HFFc6 (cell line): Measurements from ENCODE around the gene DHRSX. TPM values are rescaled to one million over a fixed set of nuclear protein-coding genes. Genes with fewer than 3 reads are reported as not detected.

Experiments
- DNase-seq: peaks from one replicate; pipeline ENCODE4 v3.0.0-alpha.2; 2018
- H3K27ac Mint-ChIP-seq: 2 replicates; pipeline ENCODE4 v1.8.0; 2020; ENCODE audit warnings: mild to moderate bottlenecking, mixed read lengths
- H3K27me3 Mint-ChIP-seq: 2 replicates; pipeline ENCODE4 v1.8.0; 2021; ENCODE audit warnings: mild to moderate bottlenecking, moderate library complexity, mixed read lengths; ENCODE audit not compliant: insufficient read depth
- H3K36me3 Mint-ChIP-seq: 2 replicates; pipeline ENCODE4 v1.8.0; 2021; ENCODE audit warnings: low read depth, mixed read lengths
- H3K4me1 Mint-ChIP-seq: 2 replicates; pipeline ENCODE4 v1.8.0; 2020; ENCODE audit warnings: low read depth, mixed read lengths
- H3K4me3 Mint-ChIP-seq: 2 replicates; pipeline ENCODE4 v1.8.0; 2020; ENCODE audit warnings: mild to moderate bottlenecking, moderate library complexity, mixed read lengths
- H3K9me3 Mint-ChIP-seq: 2 replicates; pipeline ENCODE4 v1.8.0; 2020; ENCODE audit warnings: mild to moderate bottlenecking, mixed read lengths
- total RNA-seq, 6 experiments: library from RNA; stranded (reverse); fragmentation: NEBNext Ultra II Directional; extraction: Animal tissue kit (Norgen Biotek cat#: 25700); gene quantifications; 2 replicates in 1 of 6; 3 replicates in 5 of 6; pipeline ENCODE4 v1.2.3, GENCODE V29; 2021
- TF ChIP-seq, protein P1 (sequence below): fragments of 200-600 bp; sonication (generic); IDR thresholded peaks from 2 replicates; pipeline ENCODE4 v1.5.0; 2021; ENCODE audit warnings: antibody characterized with exemption, mild to moderate bottlenecking

The DHRSX gene
- total RNA-seq, 6 experiments from 2014 or later, result 19.6 to 27.1 (median 22.9) TPM

DNA sequence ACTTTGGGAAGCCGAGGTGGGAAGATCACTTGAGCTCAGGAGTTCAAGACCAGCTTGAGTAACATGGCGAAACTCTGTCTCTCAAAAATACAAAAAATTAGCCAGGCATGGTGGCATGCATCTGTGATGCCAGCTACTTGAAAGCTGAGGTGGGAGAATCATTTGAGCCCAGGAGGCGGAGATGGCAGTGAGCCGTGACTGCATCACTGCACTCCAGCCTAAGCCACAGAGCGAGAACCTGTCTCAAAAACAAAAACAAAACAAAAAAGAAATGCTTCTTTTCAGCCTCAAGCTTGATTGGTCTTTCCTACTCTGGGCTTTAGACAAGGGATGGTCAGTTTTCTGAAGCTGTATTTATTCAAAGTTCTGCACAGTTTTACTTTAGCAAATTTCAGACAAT is 15.8 kb upstream of the DHRSX start:
- DNase-seq, result no peak
- Mint-ChIP-seq H3K4me3 (no peak overlapping the region), H3K27me3 (peaks cover 11% of the 10 kb centered on the region), H3K4me1 (peaks cover 6% of the 10 kb centered on the region; the same call in 1 of the 2 replicates), H3K9me3 (no peaks in the 10 kb centered on the region), H3K36me3 (no peaks in the 10 kb centered on the region), H3K27ac (no peak overlapping the region)
- TF ChIP-seq, protein P1, sequence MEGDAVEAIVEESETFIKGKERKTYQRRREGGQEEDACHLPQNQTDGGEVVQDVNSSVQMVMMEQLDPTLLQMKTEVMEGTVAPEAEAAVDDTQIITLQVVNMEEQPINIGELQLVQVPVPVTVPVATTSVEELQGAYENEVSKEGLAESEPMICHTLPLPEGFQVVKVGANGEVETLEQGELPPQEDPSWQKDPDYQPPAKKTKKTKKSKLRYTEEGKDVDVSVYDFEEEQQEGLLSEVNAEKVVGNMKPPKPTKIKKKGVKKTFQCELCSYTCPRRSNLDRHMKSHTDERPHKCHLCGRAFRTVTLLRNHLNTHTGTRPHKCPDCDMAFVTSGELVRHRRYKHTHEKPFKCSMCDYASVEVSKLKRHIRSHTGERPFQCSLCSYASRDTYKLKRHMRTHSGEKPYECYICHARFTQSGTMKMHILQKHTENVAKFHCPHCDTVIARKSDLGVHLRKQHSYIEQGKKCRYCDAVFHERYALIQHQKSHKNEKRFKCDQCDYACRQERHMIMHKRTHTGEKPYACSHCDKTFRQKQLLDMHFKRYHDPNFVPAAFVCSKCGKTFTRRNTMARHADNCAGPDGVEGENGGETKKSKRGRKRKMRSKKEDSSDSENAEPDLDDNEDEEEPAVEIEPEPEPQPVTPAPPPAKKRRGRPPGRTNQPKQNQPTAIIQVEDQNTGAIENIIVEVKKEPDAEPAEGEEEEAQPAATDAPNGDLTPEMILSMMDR, result no peak

DNA sequence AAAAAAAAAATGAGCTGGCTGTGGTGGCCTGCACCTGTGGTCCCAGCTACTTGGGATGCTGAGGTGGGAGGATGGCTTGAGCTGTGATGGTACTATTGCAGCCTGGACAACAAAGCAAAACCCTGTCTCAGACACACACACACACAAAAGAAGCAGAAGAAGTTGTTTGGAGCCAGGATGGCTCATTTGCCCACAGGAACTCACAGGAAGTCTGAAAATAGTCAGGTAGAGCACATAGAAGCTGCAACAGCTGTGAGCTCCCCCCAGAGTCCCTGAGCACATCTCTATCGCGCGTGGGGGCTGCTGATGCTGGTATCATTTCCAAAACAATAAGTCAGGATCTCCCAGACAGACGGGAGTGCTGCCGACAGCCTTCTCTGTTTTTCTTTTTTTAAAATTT is 13.4 kb upstream of the DHRSX start:
- Mint-ChIP-seq H3K9me3 (no peaks in the 10 kb centered on the region), H3K4me3 (no peak overlapping the region), H3K27me3 (peaks cover 12% of the 10 kb centered on the region), H3K4me1 (peaks cover 6% of the 10 kb centered on the region; the same call in 1 of the 2 replicates), H3K27ac (no peak overlapping the region), H3K36me3 (no peaks in the 10 kb centered on the region)
- no peak for DNase-seq
- TF ChIP-seq, protein P1, result no peak

DNA sequence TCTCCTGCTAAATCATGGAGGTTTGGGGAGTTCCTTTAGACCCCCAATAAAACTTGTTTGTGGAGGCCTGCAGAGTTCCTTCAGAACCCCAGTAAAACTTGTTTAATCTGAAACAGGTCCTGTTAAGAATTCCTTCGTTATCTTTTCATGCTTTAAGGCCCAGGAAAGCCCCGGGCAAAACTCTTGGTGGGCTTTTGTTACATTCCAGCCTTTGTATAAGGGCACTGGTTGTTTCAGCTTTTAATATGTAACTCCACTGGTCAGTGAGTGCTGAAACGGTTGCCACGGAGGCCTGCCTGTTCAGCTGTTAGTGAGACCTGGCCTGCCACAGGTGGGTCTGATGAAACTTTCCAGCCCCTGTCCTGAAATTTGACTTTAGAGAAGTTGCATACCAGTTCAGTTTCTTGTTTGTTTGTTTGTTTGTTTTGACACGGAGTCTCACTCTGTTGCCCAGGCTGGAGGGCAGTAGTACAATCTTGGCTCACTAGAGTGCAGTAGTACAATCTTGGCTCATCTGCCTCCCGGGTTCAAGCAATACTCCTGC is 12.4 kb upstream of the DHRSX start:
- no peak overlapping the region for H3K27ac Mint-ChIP-seq
- no peaks in the 10 kb centered on the region for H3K36me3 Mint-ChIP-seq
- peaks cover 15% of the 10 kb centered on the region for H3K27me3 Mint-ChIP-seq
- no peak overlapping the region for H3K4me3 Mint-ChIP-seq
- H3K9me3 Mint-ChIP-seq, result no peaks in the 10 kb centered on the region
- no peak for DNase-seq
- TF ChIP-seq, protein P1, result no peak
- H3K4me1 Mint-ChIP-seq, result peaks cover 6% of the 10 kb centered on the region; the same call in 1 of the 2 replicates

DNA sequence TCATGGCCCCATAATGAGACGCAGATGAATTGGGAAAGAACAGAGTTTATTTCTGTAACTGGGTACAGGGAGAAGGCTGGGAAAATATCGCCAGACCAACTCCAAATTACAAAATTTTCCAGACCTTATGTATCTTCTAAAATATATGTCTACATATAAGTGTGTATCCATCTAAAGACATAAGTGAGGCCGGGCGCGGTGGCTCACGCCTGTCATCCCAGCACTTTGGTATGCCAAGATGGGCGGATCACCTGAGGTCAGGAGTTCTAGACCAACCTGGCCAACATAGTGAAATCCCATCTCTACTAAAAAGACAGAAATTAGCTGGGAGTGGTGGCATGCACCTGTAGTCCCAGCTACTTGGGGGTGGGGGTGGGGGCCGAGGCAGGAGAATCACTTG is 11.7 kb upstream of the DHRSX start:
- no peaks in the 10 kb centered on the region for H3K36me3 Mint-ChIP-seq
- no peaks in the 10 kb centered on the region for H3K4me1 Mint-ChIP-seq
- H3K27ac Mint-ChIP-seq, result no peak overlapping the region
- TF ChIP-seq, protein P1, result no peak
- no peak for DNase-seq
- peaks cover 13% of the 10 kb centered on the region for H3K27me3 Mint-ChIP-seq
- H3K9me3 Mint-ChIP-seq, result no peaks in the 10 kb centered on the region
- no peak overlapping the region for H3K4me3 Mint-ChIP-seq

DNA sequence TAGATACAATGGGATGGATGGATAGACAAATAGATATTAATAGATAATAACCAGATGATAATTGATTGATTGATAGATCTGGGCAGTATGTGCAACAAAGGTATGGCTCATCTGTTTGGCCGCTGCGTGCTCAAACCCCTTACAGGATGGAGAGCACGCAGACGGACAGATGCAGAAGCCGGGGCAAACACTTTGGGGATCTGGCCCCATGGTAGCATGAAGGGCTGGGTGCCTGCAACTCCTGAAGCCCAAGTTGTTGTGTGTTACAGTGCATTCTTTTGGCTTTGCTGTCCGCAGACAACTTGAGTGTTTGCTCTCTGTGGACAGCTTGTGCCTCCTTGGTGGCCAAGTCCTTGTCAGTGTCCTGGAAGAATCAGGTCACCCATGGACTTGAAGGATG is 10.6 kb upstream of the DHRSX start:
- Mint-ChIP-seq H3K9me3 (no peaks in the 10 kb centered on the region), H3K27me3 (peaks cover 14% of the 10 kb centered on the region), H3K27ac (no peak overlapping the region), H3K4me1 (no peaks in the 10 kb centered on the region), H3K4me3 (no peak overlapping the region), H3K36me3 (no peaks in the 10 kb centered on the region)
- no peak for DNase-seq
- TF ChIP-seq, protein P1, result no peak
